Nucleus accumbens (tissue), 56 donors: ENCODE data around the gene ZSCAN31.
"Not testable (repeated sequence)": the region's sequence is repeated elsewhere in the genome, so short reads cannot be mapped to it uniquely, and the experiment has no call there.

Experiments
- DNase-seq, 56 donors: peaks; one replicate each; lab custom pipeline; 2025; lab: John Stamatoyannopoulos, UW

Gene ZSCAN31

DNA sequence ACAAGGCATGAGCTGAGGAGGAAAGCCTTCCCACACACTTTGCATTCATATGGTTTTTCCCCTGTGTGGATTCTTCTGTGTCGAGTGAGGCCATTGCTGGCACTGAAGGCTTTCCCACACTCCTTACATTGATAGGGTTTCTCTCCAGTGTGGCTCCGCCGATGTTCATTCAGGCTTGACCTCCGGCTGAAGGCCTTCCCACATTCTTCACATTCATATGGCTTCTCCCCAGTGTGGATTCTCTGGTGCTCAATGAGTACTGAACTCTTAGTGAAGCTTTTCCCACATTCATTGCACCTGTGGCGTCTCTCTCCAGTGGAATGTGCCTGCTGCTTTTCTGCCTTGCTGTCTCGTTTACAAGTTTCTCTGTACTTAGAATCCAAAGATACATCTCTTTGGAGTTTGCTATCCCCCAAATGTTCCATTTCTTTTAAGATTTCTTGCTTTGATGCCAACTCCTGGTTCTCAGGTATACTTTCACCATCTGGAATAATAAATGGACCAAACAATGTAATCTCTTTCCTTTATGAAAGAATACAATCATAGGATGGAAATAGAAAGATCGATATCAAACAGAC is 9.5 kb downstream of the ZSCAN31 start:
- DNase-seq, result no peak

DNA sequence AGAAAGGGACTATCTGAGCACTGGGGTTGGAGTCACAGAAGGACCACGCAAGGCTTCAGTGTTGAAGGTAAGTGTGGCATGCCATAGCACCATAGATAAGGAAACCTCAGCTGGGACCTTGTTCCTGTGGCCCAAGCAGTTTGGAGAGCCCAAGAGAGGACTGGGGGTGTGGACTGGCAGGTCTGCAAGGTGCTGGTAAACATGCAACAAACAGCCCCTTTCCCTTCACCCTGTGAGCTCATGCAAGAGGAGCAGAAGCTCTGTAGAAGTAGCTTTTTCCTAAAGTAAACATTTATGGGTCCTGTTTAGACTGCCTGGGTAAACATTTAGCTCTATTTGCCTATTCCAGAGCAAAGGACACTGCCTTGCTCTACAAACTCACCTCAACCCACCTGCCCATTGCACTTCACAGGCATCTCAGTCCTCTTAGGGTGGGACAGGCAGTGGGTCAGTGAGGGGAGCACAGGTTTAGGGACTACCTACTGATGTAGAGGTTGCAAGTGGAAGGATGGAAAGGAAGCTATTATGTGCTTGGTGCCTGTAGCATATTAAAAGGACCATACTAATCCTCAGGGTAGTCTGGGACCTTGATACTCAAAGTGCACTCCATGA is 12.0 kb downstream of the ZSCAN31 start:
- no peak for DNase-seq

GRCh38 chr6:28322661-28323060 is 13.3 kb downstream of the ZSCAN31 start:
- no peak for DNase-seq

GRCh38 chr6:28317866-28318265 is 18.1 kb downstream of the ZSCAN31 start:
- DNase-seq, result not testable (repeated sequence)

DNA sequence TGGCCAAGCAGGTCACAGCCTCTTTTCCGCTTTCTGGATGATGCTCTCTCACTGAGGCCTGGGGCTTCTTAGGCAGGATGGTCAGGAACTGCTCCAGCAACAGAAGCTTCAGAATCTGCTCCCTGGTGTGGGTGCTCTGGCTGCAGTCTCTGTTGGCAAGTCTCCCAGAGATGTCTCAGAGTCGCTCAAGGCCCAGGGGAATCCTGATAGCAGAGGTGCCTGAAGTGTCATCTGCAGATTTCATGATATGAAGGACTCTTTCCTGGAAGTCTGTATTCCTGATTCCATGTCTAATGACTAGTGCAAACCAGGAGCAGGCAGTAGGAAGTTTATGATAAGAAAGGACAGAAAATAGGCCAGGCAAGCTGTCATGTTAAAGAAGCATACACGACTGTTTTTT is 20.3 kb downstream of the ZSCAN31 start:
- DNase-seq, result no peak

DNA sequence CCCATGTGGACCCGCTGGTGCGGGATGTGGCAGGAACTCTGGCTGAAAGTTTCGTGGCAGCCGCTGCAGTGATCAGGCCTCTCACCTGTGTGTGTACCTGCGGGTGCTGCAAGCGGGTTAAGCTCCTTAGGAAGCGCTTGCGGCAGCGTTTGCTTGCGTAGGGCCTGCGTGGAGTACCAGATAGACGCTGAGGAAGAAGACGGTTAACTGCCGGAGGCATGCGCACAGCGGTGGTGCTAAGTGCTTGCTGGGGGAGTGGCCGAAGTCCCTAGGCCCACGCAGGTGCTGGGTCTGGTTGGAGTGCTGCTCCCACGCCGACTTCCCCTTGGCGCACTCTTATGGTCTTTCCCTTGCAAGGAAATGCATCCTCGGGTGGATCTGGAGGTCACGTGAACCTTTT is 23.0 kb downstream of the ZSCAN31 start:
- DNase-seq, result no peak

- DNase-seq, result no peak
Measured at GRCh38 chr6:28311139-28311823, 24.7 kb downstream of the ZSCAN31 start.

- DNase-seq, result not testable (repeated sequence)
Measured at GRCh38 chr6:28306363-28306762, 29.6 kb downstream of the ZSCAN31 start.

- no peak for DNase-seq
Measured at GRCh38 chr6:28303570-28303969, 32.4 kb downstream of the ZSCAN31 start.

DNA sequence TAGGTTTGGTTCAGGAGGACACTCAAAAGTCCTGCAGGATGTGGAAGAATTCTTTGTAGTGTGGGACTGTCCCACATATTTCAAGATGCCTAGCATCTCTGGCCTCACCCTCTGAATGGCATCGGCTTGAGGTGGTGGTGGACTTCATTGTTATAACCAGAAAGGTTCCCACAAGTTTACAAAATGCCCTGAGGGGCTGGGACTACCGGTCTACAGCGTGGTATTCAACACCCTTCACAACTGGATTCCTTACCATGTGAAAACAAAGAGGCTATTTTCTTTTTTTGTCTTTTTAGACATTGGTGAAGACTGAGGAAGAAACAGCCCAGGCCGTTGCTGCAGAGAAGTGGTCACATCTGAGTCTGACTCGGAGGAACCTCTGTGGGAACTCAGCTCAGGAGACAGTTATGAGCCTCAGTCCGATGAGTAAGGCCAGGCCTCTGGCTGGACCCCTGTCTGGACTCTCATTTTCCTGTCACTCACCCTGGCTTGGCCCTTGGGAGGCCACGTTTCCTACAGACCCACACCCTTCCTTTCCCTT is 39.4 kb downstream of the ZSCAN31 start:
- no peak for DNase-seq

GRCh38 chr6:28295326-28295725 is 40.6 kb downstream of the ZSCAN31 start:
- DNase-seq, result no peak

DNA sequence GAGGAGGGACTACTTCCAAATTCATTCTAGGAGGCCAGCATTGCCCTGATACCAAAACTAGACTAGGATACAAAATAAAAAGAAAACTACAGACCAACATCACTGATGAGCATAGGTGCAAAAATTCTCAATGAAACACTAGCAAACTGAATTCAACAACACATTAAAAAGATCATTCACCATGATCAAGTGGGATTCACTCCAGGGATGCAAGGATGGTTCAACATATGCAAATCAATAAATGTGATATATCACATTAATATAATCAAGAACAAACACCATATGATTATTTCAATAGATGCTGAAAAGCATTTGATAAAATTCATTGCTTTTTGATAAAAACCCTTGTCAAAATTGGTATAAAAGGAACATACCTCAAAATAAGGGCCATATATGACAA is 44.4 kb downstream of the ZSCAN31 start:
- DNase-seq, result no peak

DNA sequence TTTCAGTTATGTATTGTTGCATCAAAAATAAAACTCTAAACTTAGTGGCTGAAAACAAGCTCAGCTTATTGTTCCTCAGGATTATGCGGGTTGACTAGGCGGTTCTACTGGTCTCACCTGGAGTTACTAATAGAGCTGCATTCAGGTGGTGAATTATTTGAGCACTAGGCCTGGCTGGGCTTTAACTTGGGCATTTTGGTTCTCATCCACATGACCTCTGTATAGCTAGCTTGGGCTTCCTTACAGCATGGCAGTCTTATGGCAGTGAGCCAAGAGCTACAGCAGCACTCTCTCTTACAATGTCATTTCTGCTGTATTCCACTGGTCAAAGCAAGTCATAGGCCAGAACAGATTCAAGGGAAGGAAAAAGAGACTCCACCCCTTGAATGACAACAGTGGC is 53.0 kb downstream of the ZSCAN31 start:
- DNase-seq, result no peak

- peak in 51 of 56 donors; percentile 3 to 81 (median 37) for DNase-seq
Measured at GRCh38 chr6:28281288-28282064, 54.5 kb downstream of the ZSCAN31 start, which contains the start of gene PGBD1. Gene PGBD1, plus strand, starts transcription at chr6:28281572. Its CDS starts 2,242 bp downstream, at chr6:28283814.

GRCh38 chr6:28280595-28281287 is 55.2 kb downstream of the ZSCAN31 start:
- DNase-seq, result no peak

- no peak for DNase-seq
Measured at GRCh38 chr6:28277746-28278145, 58.2 kb downstream of the ZSCAN31 start.

- DNase-seq, result no peak
Measured at GRCh38 chr6:28274888-28275287, 61.1 kb downstream of the ZSCAN31 start.
